GM12878 (cell line): ENCODE results near the gene FOS. TPM values are rescaled to one million over a fixed set of nuclear protein-coding genes. Genes with fewer than 3 reads are reported as not detected.

Experiments used
- ATAC-seq: fragments of 200-7000 bp; cut with Tn5 transposase; 3 replicates; pipeline ENCODE4 v1.9.1; 2020; ENCODE audit warnings: mild to moderate bottlenecking, moderate library complexity
- BruUV-seq: library from RNA; stranded (reverse); fragments of 400-500 nt; replicated peaks from 2 replicates; lab custom pipeline; 2021; lab: Mats Ljungman, UMichigan
- CTCF ChIA-PET: fragments of 300-600 bp; sonication (Branson Sonifier 250); formaldehyde crosslinking; extraction: SDS; loops from one replicate; lab custom pipeline; 2021; ENCODE audit warnings: inconsistent platforms; lab: Yijun Ruan, JAX
- POLR2A ChIA-PET: fragments of 350-600 bp; formaldehyde crosslinking; extraction: SDS; loops from one replicate; lab custom pipeline; 2021; ENCODE audit warnings: inconsistent platforms; lab: Charles Lee
- RAD21 ChIA-PET: fragments of 300-600 bp; sonication (Branson Sonifier 250); formaldehyde crosslinking; loops from one replicate; lab custom pipeline; 2023; ENCODE audit warnings: antibody characterized with exemption; ENCODE audit not compliant: unreplicated experiment; lab: Charles Lee
- SMC1A ChIA-PET: fragments of 300-600 bp; sonication (Branson Sonifier 250); formaldehyde crosslinking; loops from one replicate; lab custom pipeline; 2023; ENCODE audit not compliant: unreplicated experiment, uncharacterized antibody; lab: Charles Lee
- DNase-seq: peaks from one replicate; pipeline ENCODE4 v3.0.0-alpha.2; 2011; ENCODE audit warnings: low read depth, low spot score
- FAIRE-seq: peaks from 3 replicates; lab custom pipeline; 2011; peaks lifted over from hg19 to GRCh38; lab: Jason Lieb, UNC
- H2AFZ ChIP-seq: 2 replicates; pipeline ENCODE4 v1.6.0; 2011; ENCODE audit warnings: low read depth, low read length, control low read depth; ENCODE audit not compliant: control insufficient read depth
- H3K27ac ChIP-seq: 2 replicates; pipeline ENCODE4 v1.5.1; 2011; ENCODE audit warnings: control low read depth; ENCODE audit not compliant: control insufficient read depth, insufficient read depth
- H3K27me3 ChIP-seq, 2 experiments: replicated peaks in 1 of 2; 2 replicates each; pipeline versions ENCODE4 v1.6.0 to v1.6.1; 2011; ENCODE audit warnings: low read length in 1 of 2; ENCODE audit not compliant: control insufficient read depth in 2 of 2, insufficient read depth in 2 of 2
- H3K36me3 ChIP-seq, 2 experiments: 2 replicates each; pipeline ENCODE4 v1.5.1; 2011; ENCODE audit warnings: low read length in 1 of 2; ENCODE audit not compliant: control insufficient read depth in 2 of 2, insufficient read depth in 2 of 2
- H3K4me1 ChIP-seq: 2 replicates; pipeline ENCODE4 v1.6.1; 2011; ENCODE audit warnings: mild to moderate bottlenecking, low read length, moderate library complexity, mixed read lengths; ENCODE audit not compliant: control insufficient read depth, insufficient read depth
- H3K4me2 ChIP-seq: 2 replicates; pipeline ENCODE4 v1.6.0; 2011; ENCODE audit warnings: control low read depth; ENCODE audit not compliant: control insufficient read depth, insufficient read depth
- H3K4me3 ChIP-seq: fragments of 200-600 bp; sonication (generic); 2 replicates; pipeline ENCODE4 v1.5.1; 2016
- H3K79me2 ChIP-seq: 2 replicates; pipeline ENCODE4 v1.6.0; 2011; ENCODE audit warnings: low read length; ENCODE audit not compliant: control insufficient read depth, insufficient read depth
- H3K9ac ChIP-seq: 2 replicates; pipeline ENCODE4 v1.8.0; 2011; ENCODE audit warnings: low read length, control low read depth, mixed read lengths; ENCODE audit not compliant: control insufficient read depth, insufficient read depth
- H3K9me3 ChIP-seq: replicated peaks from 3 replicates; pipeline ENCODE4 v1.5.1; 2011; ENCODE audit warnings: mild to moderate bottlenecking, low read length; ENCODE audit not compliant: control insufficient read depth, insufficient read depth
- H4K20me1 ChIP-seq: 2 replicates; pipeline ENCODE4 v1.6.0; 2011; ENCODE audit not compliant: control insufficient read depth, insufficient read depth
- BMI1 ChIP-seq: fragments of 450-650 bp; IDR thresholded peaks from 2 replicates; pipeline ENCODE4 v1.6.1; 2016; ENCODE audit warnings: mild to moderate bottlenecking, moderate library complexity, borderline replicate concordance
- CHD4 ChIP-seq: fragments of 200-600 bp; sonication (generic); IDR thresholded peaks from 2 replicates; pipeline ENCODE4 v1.6.1; 2016; ENCODE audit warnings: mild to moderate bottlenecking
- HDGF ChIP-seq: fragments of 450-650 bp; IDR thresholded peaks from 2 replicates; pipeline ENCODE4 v1.6.1; 2016; ENCODE audit warnings: antibody characterized with exemption
- NR2C2 ChIP-seq: IDR thresholded peaks from 2 replicates; pipeline ENCODE4 v1.6.1; 2011; ENCODE audit warnings: borderline replicate concordance, low read depth; ENCODE audit not compliant: control insufficient read depth, insufficient read length
- POLR2AphosphoS5 ChIP-seq: IDR thresholded peaks from 2 replicates; pipeline ENCODE4 v1.6.1; 2011; ENCODE audit warnings: mild to moderate bottlenecking, low read length, inconsistent platforms
- RFX5 ChIP-seq: IDR thresholded peaks from 2 replicates; pipeline ENCODE4 v1.6.1; 2011; ENCODE audit warnings: low read depth, low read length, improper control_type of control experiment
- SMC3 ChIP-seq: IDR thresholded peaks from 2 replicates; pipeline ENCODE4 v1.6.1; 2011; ENCODE audit warnings: low read length, improper control_type of control experiment, borderline replicate concordance
- STAT1 ChIP-seq: fragments of 450-650 bp; conservative IDR thresholded peaks from 2 replicates; pipeline ENCODE4 v1.6.1; 2014; ENCODE audit warnings: antibody characterized with exemption, mild to moderate bottlenecking
- WRNIP1 ChIP-seq: IDR thresholded peaks from 2 replicates; pipeline ENCODE4 v1.6.1; 2011; ENCODE audit warnings: low read depth, low read length, improper control_type of control experiment, borderline replicate concordance
- ZZZ3 ChIP-seq: IDR thresholded peaks from 2 replicates; pipeline ENCODE4 v1.6.1; 2011; ENCODE audit warnings: low read depth; ENCODE audit not compliant: control insufficient read depth, insufficient read length
- whole genome bisulfite sequencing: methylation state at CpG from one replicate; pipeline ENCODE4 v1.1.6; 2016; ENCODE audit warnings: low lambda C conversion rate; ENCODE audit not compliant: insufficient replicate concordance, insufficient coverage; ENCODE audit errors: missing lambda C conversion rate; 5-methylcytosine and 5-hydroxymethylcytosine counted together
- in situ Hi-C: fragments of 300-500 bp; cut with MboI; formaldehyde crosslinking; loops from 9 replicates; pipeline ENCODE4 v1.14.3; 2018; ENCODE audit warnings: mixed read lengths
- intact Hi-C: fragments of 100-400 bp; cut with micrococcal nuclease; formaldehyde crosslinking; loops from one replicate; pipeline ENCODE4 v1.14.2; 2022; ENCODE audit not compliant: unreplicated experiment
- polyA plus RNA-seq, 11 experiments: library from polyadenylated mRNA; depleted of rRNA in 4 of 11; unstranded in 6 of 11; stranded (reverse) in 5 of 11; fragments of >200 nt; fragmentation: Nextera tagmentation in 4 of 11; fragmentation: Illumina TruSeq in 1 of 11; extraction: Ambion mirVana in 4 of 11; extraction: Trizol in 1 of 11; gene quantifications; 1 replicate in 1 of 11; 2 replicates in 10 of 11; pipeline versions ENCODE4 v1.2.1 to v1.2.3, GENCODE V29; 2011 to 2016; ENCODE audit warnings: inconsistent platforms in 2 of 11, missing spikeins in 2 of 11, low read depth in 1 of 11
- total RNA-seq, 4 experiments: library from RNA; depleted of rRNA in 3 of 4; stranded (reverse); fragments of >200 nt in 3 of 4; fragmentation: Illumina TruSeq in 1 of 4; extraction: Trizol in 1 of 4; gene quantifications; 2 replicates each; pipeline versions ENCODE4 v1.2.1 to v1.2.3, GENCODE V29; 2013 to 2021
- TF ChIP-seq, protein P1 (sequence below): fragments of 450-650 bp; formaldehyde crosslinking; IDR thresholded peaks from 2 replicates; pipeline ENCODE4 v1.4.0; 2020; ENCODE audit warnings: mild to moderate bottlenecking, moderate library complexity

FOS gene
- total and polyA plus RNA-seq, 10 of the 15 experiments (the other 5 are each of a cell fraction or from before 2014, with no cell fraction given) = 0.02 to 0.95 (median 0.38) TPM

DNA sequence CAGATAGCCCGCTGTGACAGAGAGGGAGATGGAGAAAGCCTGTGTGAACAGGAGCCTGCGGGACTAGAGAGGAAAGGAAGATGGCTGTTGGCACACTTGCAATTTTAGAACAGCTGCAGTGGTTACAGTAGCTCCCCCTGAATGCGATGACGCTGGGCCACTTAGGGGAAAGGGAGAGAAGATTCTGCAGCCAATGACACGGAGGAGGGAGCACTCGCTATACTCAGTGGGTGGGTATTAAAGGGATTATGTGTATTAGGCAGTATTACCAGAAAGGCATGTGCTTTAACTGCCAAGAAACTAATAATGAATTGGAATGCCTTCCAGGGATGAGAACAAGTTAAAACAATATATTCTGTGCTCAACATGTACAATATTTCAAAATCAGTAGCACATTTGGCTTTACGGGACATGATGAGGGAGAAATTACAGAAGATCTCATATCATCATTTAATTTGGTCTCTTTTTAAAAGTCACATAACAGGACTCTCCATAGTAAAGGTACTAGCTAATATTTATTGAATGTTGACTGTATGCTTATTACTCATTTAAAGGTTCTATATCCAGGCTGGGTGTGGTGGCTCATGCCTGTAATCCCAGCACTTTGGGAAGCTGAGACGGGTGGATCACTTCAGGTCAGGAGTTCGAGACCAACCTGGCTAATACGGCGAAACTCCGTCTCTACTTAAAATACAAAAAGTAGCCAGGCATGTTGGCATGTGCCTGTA, 35.9 kb upstream of the FOS start:
- no peaks in the 10 kb centered on the region for H3K36me3 ChIP-seq
- H4K20me1 ChIP-seq = no peaks in the 10 kb centered on the region
- in situ Hi-C loops (no loop called here), intact Hi-C loops (no loop called here)
- H3K79me2 ChIP-seq = no peaks in the 10 kb centered on the region
- SMC1A ChIA-PET = interaction anchor here (1.1 kb wide), 1 partner anchor 65 kb away, joined by 3 read pairs; no protein-coding TSS in a partner anchor
- no peak for TF ChIP-seq CHD4
- no peaks in the 10 kb centered on the region for H3K9me3 ChIP-seq
- POLR2A ChIA-PET = interaction anchor here (0.7 kb wide), 1 partner anchor 100 kb away, joined by 3 read pairs; no protein-coding TSS in a partner anchor
- peaks cover 9% of the 10 kb centered on the region for H3K4me1 ChIP-seq
- H2AFZ ChIP-seq = no peak overlapping the region
- no peak for FAIRE-seq
- no peak overlapping the region for H3K9ac ChIP-seq
- BruUV-seq = no TSS peak
- ATAC-seq = no peak
- DNase-seq = no peak
- H3K4me3 ChIP-seq = no peak overlapping the region
- H3K27me3 ChIP-seq = 0 out of 4 replicates have a peak, but pooled peaks cover 0 to 5% of the 10 kb centered on the region in 2 experiments
- no peak overlapping the region for H3K27ac ChIP-seq
- 66% methylated on average over 12 of the region's 12 CpGs for WGBS
- CTCF ChIA-PET = interaction anchor here (0.5 to 2.4 kb wide), 5 partner anchors 10 to 73 kb away, joined by 3 to 7 read pairs (median 3); no protein-coding TSS in a partner anchor
- RAD21 ChIA-PET = no interaction called here
- no peak overlapping the region for H3K4me2 ChIP-seq

GRCh38 chr14:75244121-75244520, 34.5 kb upstream of the FOS start:
- CTCF ChIA-PET = interaction anchor here (0.7 to 1.1 kb wide), 2 partner anchors 51 to 59 kb away, joined by 3 to 4 read pairs; no protein-coding TSS in a partner anchor

More at GRCh38 chr14:75244121-75244520, 34.5 kb upstream of the FOS start:
- WGBS = 89% methylated on average over 5 of the region's 5 CpGs
- TF ChIP-seq, protein P1, sequence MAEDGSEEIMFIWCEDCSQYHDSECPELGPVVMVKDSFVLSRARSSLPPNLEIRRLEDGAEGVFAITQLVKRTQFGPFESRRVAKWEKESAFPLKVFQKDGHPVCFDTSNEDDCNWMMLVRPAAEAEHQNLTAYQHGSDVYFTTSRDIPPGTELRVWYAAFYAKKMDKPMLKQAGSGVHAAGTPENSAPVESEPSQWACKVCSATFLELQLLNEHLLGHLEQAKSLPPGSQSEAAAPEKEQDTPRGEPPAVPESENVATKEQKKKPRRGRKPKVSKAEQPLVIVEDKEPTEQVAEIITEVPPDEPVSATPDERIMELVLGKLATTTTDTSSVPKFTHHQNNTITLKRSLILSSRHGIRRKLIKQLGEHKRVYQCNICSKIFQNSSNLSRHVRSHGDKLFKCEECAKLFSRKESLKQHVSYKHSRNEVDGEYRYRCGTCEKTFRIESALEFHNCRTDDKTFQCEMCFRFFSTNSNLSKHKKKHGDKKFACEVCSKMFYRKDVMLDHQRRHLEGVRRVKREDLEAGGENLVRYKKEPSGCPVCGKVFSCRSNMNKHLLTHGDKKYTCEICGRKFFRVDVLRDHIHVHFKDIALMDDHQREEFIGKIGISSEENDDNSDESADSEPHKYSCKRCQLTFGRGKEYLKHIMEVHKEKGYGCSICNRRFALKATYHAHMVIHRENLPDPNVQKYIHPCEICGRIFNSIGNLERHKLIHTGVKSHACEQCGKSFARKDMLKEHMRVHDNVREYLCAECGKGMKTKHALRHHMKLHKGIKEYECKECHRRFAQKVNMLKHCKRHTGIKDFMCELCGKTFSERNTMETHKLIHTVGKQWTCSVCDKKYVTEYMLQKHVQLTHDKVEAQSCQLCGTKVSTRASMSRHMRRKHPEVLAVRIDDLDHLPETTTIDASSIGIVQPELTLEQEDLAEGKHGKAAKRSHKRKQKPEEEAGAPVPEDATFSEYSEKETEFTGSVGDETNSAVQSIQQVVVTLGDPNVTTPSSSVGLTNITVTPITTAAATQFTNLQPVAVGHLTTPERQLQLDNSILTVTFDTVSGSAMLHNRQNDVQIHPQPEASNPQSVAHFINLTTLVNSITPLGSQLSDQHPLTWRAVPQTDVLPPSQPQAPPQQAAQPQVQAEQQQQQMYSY (CRISPR knock-in tag) = no peak
- TF ChIP-seq POLR2AphosphoS5 (no peak), HDGF (no peak), STAT1 (no peak), WRNIP1 (no peak), SMC3 (no peak), RFX5 (no peak), ZZZ3 (no peak), BMI1 (no peak), NR2C2 (no peak)
- BruUV-seq = no TSS peak
- FAIRE-seq = no peak
- H4K20me1 ChIP-seq = no peaks in the 10 kb centered on the region
- POLR2A ChIA-PET = interaction anchor here (0.7 to 1.3 kb wide), 2 partner anchors 12 to 41 kb away, joined by 3 to 4 read pairs; no protein-coding TSS in a partner anchor
- RAD21 ChIA-PET = no interaction called here
- in situ Hi-C loops (no loop called here), intact Hi-C loops (no loop called here)
- H3K9me3 ChIP-seq = no peaks in the 10 kb centered on the region
- 0 out of 4 replicates have a peak, but pooled peaks cover 0 to 5% of the 10 kb centered on the region in 2 experiments for H3K27me3 ChIP-seq
- SMC1A ChIA-PET = interaction anchor here (0.6 to 1.7 kb wide), 6 partner anchors 11 to 1220 kb away, joined by 3 to 6 read pairs (median 3); no protein-coding TSS in a partner anchor
- no peak for DNase-seq
- ATAC-seq = no peak
- H3K36me3 ChIP-seq = no peaks in the 10 kb centered on the region
- no peaks in the 10 kb centered on the region for H3K79me2 ChIP-seq
- no peak overlapping the region for H3K4me3 ChIP-seq
- no peak overlapping the region for H3K9ac ChIP-seq
- no peak overlapping the region for H3K4me2 ChIP-seq
- H3K27ac ChIP-seq = no peak overlapping the region
- peaks cover 23% of the 10 kb centered on the region for H3K4me1 ChIP-seq
- H2AFZ ChIP-seq = no peak overlapping the region
